ENCODE measurements around the gene HAVCR1.

The HAVCR1 gene

GRCh38 chr5:157066080-157066479, 7.2 kb upstream of the HAVCR1 start (continued):
- TF ChIP-seq PATZ1 (CRISPR knock-in tag; IDR thresholded peaks at IDR 0.05; ENCODE audit: borderline replicate concordance), result no peak
- TF ChIP-seq PPARA (CRISPR knock-in tag; IDR thresholded peaks at IDR 0.05; ENCODE audit: borderline replicate concordance), result no peak
- no peak for TF ChIP-seq ZNF565 (CRISPR knock-in tag; conservative IDR thresholded peaks at IDR 0.05; ENCODE audit: low read depth)
- TF ChIP-seq TOX (CRISPR knock-in tag; IDR thresholded peaks at IDR 0.05; ENCODE audit: borderline replicate concordance), result no peak
- no peak for TF ChIP-seq CSDC2 (CRISPR knock-in tag; IDR thresholded peaks at IDR 0.05)
- no peak for TF ChIP-seq OSR1 (CRISPR knock-in tag; IDR thresholded peaks at IDR 0.05)
- TF ChIP-seq TCF4 (CRISPR knock-in tag; IDR thresholded peaks at IDR 0.05; ENCODE audit: borderline replicate concordance), result no peak
- TF ChIP-seq ISL1 (CRISPR knock-in tag; IDR thresholded peaks at IDR 0.05), result no peak
- no peak for TF ChIP-seq ZFP30 (CRISPR knock-in tag; IDR thresholded peaks at IDR 0.05)

- TF ChIP-seq PPARA (CRISPR knock-in tag; IDR thresholded peaks at IDR 0.05; ENCODE audit: borderline replicate concordance), result no peak
- TF ChIP-seq ZFP3 (CRISPR knock-in tag; IDR thresholded peaks at IDR 0.05), result no peak
- no peak for TF ChIP-seq GLIS3 (CRISPR knock-in tag; IDR thresholded peaks at IDR 0.05)
- no peak for TF ChIP-seq ZNF8 (CRISPR knock-in tag; IDR thresholded peaks at IDR 0.05)
- TF ChIP-seq OSR1 (CRISPR knock-in tag; IDR thresholded peaks at IDR 0.05), result no peak
- no peak for TF ChIP-seq TOX (CRISPR knock-in tag; IDR thresholded peaks at IDR 0.05; ENCODE audit: borderline replicate concordance)
- no peak for TF ChIP-seq CSRNP3 (CRISPR knock-in tag; IDR thresholded peaks at IDR 0.05)
- TF ChIP-seq ESRRG (CRISPR knock-in tag; IDR thresholded peaks at IDR 0.05), result no peak
- no peak for TF ChIP-seq SNAI2 (CRISPR knock-in tag; IDR thresholded peaks at IDR 0.05)
- no peak for TF ChIP-seq ZNF70 (CRISPR knock-in tag; IDR thresholded peaks at IDR 0.05)
- no peak for TF ChIP-seq ARNTL (CRISPR knock-in tag; IDR thresholded peaks at IDR 0.05; ENCODE audit: borderline replicate concordance, low read depth)
- no peak for TF ChIP-seq POU6F1 (CRISPR knock-in tag; IDR thresholded peaks at IDR 0.05; ENCODE audit: borderline replicate concordance, low read depth)
- no peak for TF ChIP-seq RARB (CRISPR knock-in tag; IDR thresholded peaks at IDR 0.05)
- no peak for TF ChIP-seq PATZ1 (CRISPR knock-in tag; IDR thresholded peaks at IDR 0.05; ENCODE audit: borderline replicate concordance)
- TF ChIP-seq ZNF565 (CRISPR knock-in tag; conservative IDR thresholded peaks at IDR 0.05; ENCODE audit: low read depth), result no peak
- no peak for ATAC-seq
Observed at GRCh38 chr5:157063776-157064430, 5.0 kb upstream of the HAVCR1 start.

GRCh38 chr5:157059891-157060290, 975 bp upstream of the HAVCR1 start:
- ATAC-seq, result no peak
- TF ChIP-seq TCF4 (CRISPR knock-in tag; IDR thresholded peaks at IDR 0.05; ENCODE audit: borderline replicate concordance) (no peak), ZNF8 (CRISPR knock-in tag; IDR thresholded peaks at IDR 0.05) (no peak), TSHZ2 (CRISPR knock-in tag; IDR thresholded peaks at IDR 0.05) (no peak), GLIS3 (CRISPR knock-in tag; IDR thresholded peaks at IDR 0.05) (no peak), CSDC2 (CRISPR knock-in tag; IDR thresholded peaks at IDR 0.05) (no peak), PPARA (CRISPR knock-in tag; IDR thresholded peaks at IDR 0.05; ENCODE audit: borderline replicate concordance) (no peak), ZFP3 (CRISPR knock-in tag; IDR thresholded peaks at IDR 0.05) (no peak), ISL1 (CRISPR knock-in tag; IDR thresholded peaks at IDR 0.05) (no peak), POU6F1 (CRISPR knock-in tag; IDR thresholded peaks at IDR 0.05; ENCODE audit: borderline replicate concordance, low read depth) (no peak), ESRRG (CRISPR knock-in tag; IDR thresholded peaks at IDR 0.05) (no peak), SNAI2 (CRISPR knock-in tag; IDR thresholded peaks at IDR 0.05) (no peak), ARNTL (CRISPR knock-in tag; IDR thresholded peaks at IDR 0.05; ENCODE audit: borderline replicate concordance, low read depth) (no peak), TOX (CRISPR knock-in tag; IDR thresholded peaks at IDR 0.05; ENCODE audit: borderline replicate concordance) (no peak), RARB (CRISPR knock-in tag; IDR thresholded peaks at IDR 0.05) (no peak), ZNF565 (CRISPR knock-in tag; conservative IDR thresholded peaks at IDR 0.05; ENCODE audit: low read depth) (no peak), PATZ1 (CRISPR knock-in tag; IDR thresholded peaks at IDR 0.05; ENCODE audit: borderline replicate concordance) (no peak)
